Stimulated activated CD4-positive, alpha-beta T cell treated with anti-CD3 and anti-CD28 coated beads, Interleukin-15, amount 100 ng/mL, for 24 hours (primary cell): Measurements from ENCODE around the gene POU2F1.
"Not testable (repeated sequence)": the region's sequence is repeated elsewhere in the genome, so short reads cannot be mapped to it uniquely, and the experiment has no call there.

Source experiments
- DNase-seq: peaks from one replicate; pipeline ENCODE4 v3.0.0-alpha.2; 2020

Gene POU2F1

GRCh38 chr1:167319206-167319605, 98.5 kb downstream of the POU2F1 start:
- not testable (repeated sequence) for DNase-seq

GRCh38 chr1:167322483-167322882, 101.8 kb downstream of the POU2F1 start:
- DNase-seq, result no peak

GRCh38 chr1:167325151-167325550, 104.5 kb downstream of the POU2F1 start:
- DNase-seq, result no peak

GRCh38 chr1:167328306-167328815, 107.7 kb downstream of the POU2F1 start:
- no peak for DNase-seq

GRCh38 chr1:167328816-167329483, 108.3 kb downstream of the POU2F1 start:
- no peak for DNase-seq

- DNase-seq, result no peak
Measured at GRCh38 chr1:167330601-167331293, 110.1 kb downstream of the POU2F1 start.

- DNase-seq, result no peak
Measured at GRCh38 chr1:167331650-167332049, 111.0 kb downstream of the POU2F1 start.

GRCh38 chr1:167332503-167332902, 111.8 kb downstream of the POU2F1 start:
- DNase-seq, result no peak

GRCh38 chr1:167333124-167333523, 112.4 kb downstream of the POU2F1 start:
- no peak for DNase-seq

GRCh38 chr1:167333703-167334102, 113.0 kb downstream of the POU2F1 start:
- no peak for DNase-seq

- no peak for DNase-seq
Measured at GRCh38 chr1:167339405-167339804, 118.7 kb downstream of the POU2F1 start.

GRCh38 chr1:167342846-167343245, 122.2 kb downstream of the POU2F1 start:
- no peak for DNase-seq

- no peak for DNase-seq
Measured at GRCh38 chr1:167344112-167344511, 123.4 kb downstream of the POU2F1 start.

- no peak for DNase-seq
Measured at GRCh38 chr1:167344615-167345385, 124.1 kb downstream of the POU2F1 start.

- no peak for DNase-seq
Measured at GRCh38 chr1:167345386-167345733, 124.7 kb downstream of the POU2F1 start.

- no peak for DNase-seq
Measured at GRCh38 chr1:167357305-167357704, 136.6 kb downstream of the POU2F1 start.

- DNase-seq, result no peak
Measured at GRCh38 chr1:167359295-167359694, 138.6 kb downstream of the POU2F1 start.

- no peak for DNase-seq
Measured at GRCh38 chr1:167360120-167360519, 139.4 kb downstream of the POU2F1 start.

GRCh38 chr1:167362638-167363037, 142.0 kb downstream of the POU2F1 start:
- DNase-seq, result no peak

GRCh38 chr1:167364826-167365225, 144.1 kb downstream of the POU2F1 start:
- no peak for DNase-seq

GRCh38 chr1:167365360-167365759, 144.7 kb downstream of the POU2F1 start:
- no peak for DNase-seq

- no peak for DNase-seq
Measured at GRCh38 chr1:167367705-167368104, 147.0 kb downstream of the POU2F1 start.

GRCh38 chr1:167369175-167369574, 148.5 kb downstream of the POU2F1 start:
- DNase-seq, result no peak

- DNase-seq, result no peak
Measured at GRCh38 chr1:167369933-167370332, 149.2 kb downstream of the POU2F1 start.
